Tibial artery (tissue), 4 donors: Measurements from ENCODE around the gene OPN4.

Experiments
- DNase-seq, 2 donors: peaks; one replicate each; pipeline ENCODE4 v3.0.0-alpha.2; 2019
- H3K27ac ChIP-seq, 2 donors: fragments of 200-600 bp; sonication (generic) in 1 of 2; 1 replicate in 1 of 2; 2 replicates in 1 of 2; pipeline ENCODE4 v1.5.1; 2018 to 2019; ENCODE audit warnings: mild to moderate bottlenecking in 1 of 2
- H3K27me3 ChIP-seq, 2 donors: fragments of 200-600 bp; sonication (generic) in 1 of 2; one replicate each; pipeline versions ENCODE4 v1.5.1 to v1.6.0; 2016 to 2019
- H3K36me3 ChIP-seq, 3 donors: fragments of 200-600 bp; sonication (generic) in 2 of 3; one replicate each; pipeline ENCODE4 v1.5.1; 2016 to 2019; ENCODE audit warnings: mild to moderate bottlenecking in 2 of 3
- H3K4me1 ChIP-seq, 4 donors: fragments of 200-600 bp; sonication (generic) in 2 of 4; 1 replicate in 3 of 4; 2 replicates in 1 of 4; pipeline ENCODE4 v1.5.1; 2016 to 2019
- H3K4me3 ChIP-seq, 2 donors: fragments of 200-600 bp; sonication (generic) in 1 of 2; 1 replicate in 1 of 2; 2 replicates in 1 of 2; pipeline ENCODE4 v1.5.1; 2018 to 2019; ENCODE audit warnings: mild to moderate bottlenecking in 2 of 2
- H3K9me3 ChIP-seq, 3 donors: fragments of 200-600 bp; sonication (generic) in 1 of 3; one replicate each; pipeline ENCODE4 v1.5.1; 2016 to 2019
- CTCF ChIP-seq, 2 experiments: fragments of 200-600 bp in 1 of 2; fragments of 450-650 bp in 1 of 2; IDR thresholded peaks; one replicate each; pipeline ENCODE4 v1.5.1; 2017 to 2019; ENCODE audit warnings: antibody characterized with exemption in 2 of 2, mild to moderate bottlenecking in 1 of 2, moderate library complexity in 1 of 2
- intact Hi-C: fragments of 100-400 bp; cut with DNase I; formaldehyde crosslinking; loops from one replicate; pipeline ENCODE4 v1.15.0; 2023; ENCODE audit warnings: low total_unique reads

Gene OPN4

GRCh38 chr10:86647773-86648703 is 6.3 kb upstream of the OPN4 start:
- peak overlapping the region; percentile 44 to 56 for H3K27ac ChIP-seq
- DNase-seq, result peak; percentile 18 to 61
- no peak for TF ChIP-seq CTCF (IDR thresholded peaks at IDR 0.05)
- intact Hi-C loops, result no loop called here
- H3K4me3 ChIP-seq, result no peak overlapping the region
- H3K36me3 ChIP-seq, result no peaks in the 10 kb centered on the region
- H3K9me3 ChIP-seq, result no peaks in the 10 kb centered on the region
- H3K27me3 ChIP-seq, result no peaks in the 10 kb centered on the region
- peaks cover 0 to 61% (median 27%) of the 10 kb centered on the region in 4 donors for H3K4me1 ChIP-seq

GRCh38 chr10:86648704-86649427 is 5.5 kb upstream of the OPN4 start:
- peaks cover 0 to 52% (median 27%) of the 10 kb centered on the region in 4 donors for H3K4me1 ChIP-seq
- H3K27ac ChIP-seq, result peak overlapping the region; percentile 44 to 56
- H3K4me3 ChIP-seq, result no peak overlapping the region
- no peak for TF ChIP-seq CTCF (IDR thresholded peaks at IDR 0.05)
- peak; percentile 53 to 83 for DNase-seq
- no peaks in the 10 kb centered on the region for H3K36me3 ChIP-seq
- intact Hi-C loops, result no loop called here
- H3K27me3 ChIP-seq, result no peaks in the 10 kb centered on the region
- no peaks in the 10 kb centered on the region for H3K9me3 ChIP-seq

- TF ChIP-seq CTCF (IDR thresholded peaks at IDR 0.05), result no peak
- DNase-seq, result peak in 1 of 2 donors; percentile 62
- H3K4me1 ChIP-seq, result peaks cover 0 to 45% (median 27%) of the 10 kb centered on the region in 4 donors
- H3K9me3 ChIP-seq, result no peaks in the 10 kb centered on the region
- intact Hi-C loops, result no loop called here
- H3K4me3 ChIP-seq, result no peak overlapping the region
- no peaks in the 10 kb centered on the region for H3K36me3 ChIP-seq
- H3K27me3 ChIP-seq, result no peaks in the 10 kb centered on the region
- H3K27ac ChIP-seq, result peak overlapping the region; percentile 40 to 44
These were observed 4.7 kb upstream of the OPN4 start for GRCh38 chr10:86649471-86650150.

- no peaks in the 10 kb centered on the region for H3K27me3 ChIP-seq
- H3K27ac ChIP-seq, result peak overlapping the region; percentile 40 to 44
- no peaks in the 10 kb centered on the region for H3K9me3 ChIP-seq
- DNase-seq, result peak; percentile 13 to 41
- peaks cover 0 to 44% (median 27%) of the 10 kb centered on the region in 4 donors for H3K4me1 ChIP-seq
- H3K36me3 ChIP-seq, result no peaks in the 10 kb centered on the region
- intact Hi-C loops, result no loop called here
- H3K4me3 ChIP-seq, result no peak overlapping the region
- no peak for TF ChIP-seq CTCF (IDR thresholded peaks at IDR 0.05)
These were observed 4.2 kb upstream of the OPN4 start for GRCh38 chr10:86650151-86650550.

- Histone ChIP-seq H3K9me3 (no peaks in the 10 kb centered on the region), H3K4me3 (no peak overlapping the region), H3K4me1 (peaks cover 0 to 44% (median 27%) of the 10 kb centered on the region in 4 donors), H3K27ac (peak overlapping the region in 1 of 2 donors; percentile 44), H3K36me3 (no peaks in the 10 kb centered on the region), H3K27me3 (no peaks in the 10 kb centered on the region)
- TF ChIP-seq CTCF (IDR thresholded peaks at IDR 0.05), result no peak
- intact Hi-C loops, result no loop called here
- peak; percentile 18 to 71 for DNase-seq
These were observed 3.3 kb upstream of the OPN4 start for GRCh38 chr10:86651021-86651471.
